NK-92 treated with Interleukin-12 subunit alpha and Interleukin-12 subunit beta, amount 100 ng/mL, for 24 hours (cell line): Measurements from ENCODE around the gene BMPR2.
"Not testable (repeated sequence)": the region's sequence is repeated elsewhere in the genome, so short reads cannot be mapped to it uniquely, and the experiment has no call there.

ENCODE experiments used
- DNase-seq: peaks from one replicate; lab custom pipeline; 2025; lab: John Stamatoyannopoulos, UW

The BMPR2 gene

DNA sequence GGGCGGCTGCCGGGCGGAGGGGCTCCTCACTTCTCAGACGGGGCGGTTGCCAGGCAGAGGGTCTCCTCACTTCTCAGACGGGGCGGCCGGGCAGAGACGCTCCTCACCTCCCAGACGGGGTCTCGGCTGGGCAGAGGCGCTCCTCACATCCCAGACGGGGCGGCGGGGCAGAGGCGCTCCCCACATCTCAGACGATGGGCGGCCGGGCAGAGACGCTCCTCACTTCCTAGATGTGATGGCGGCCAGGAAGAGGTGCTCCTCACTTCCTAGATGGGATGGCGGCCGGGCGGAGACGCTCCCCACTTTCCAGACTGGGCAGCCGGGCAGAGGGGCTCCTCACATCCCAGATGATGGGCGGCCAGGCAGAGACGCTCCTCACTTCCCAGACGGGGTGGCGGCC lies 159.2 kb downstream of the BMPR2 start:
- DNase-seq, result not testable (repeated sequence)

DNA sequence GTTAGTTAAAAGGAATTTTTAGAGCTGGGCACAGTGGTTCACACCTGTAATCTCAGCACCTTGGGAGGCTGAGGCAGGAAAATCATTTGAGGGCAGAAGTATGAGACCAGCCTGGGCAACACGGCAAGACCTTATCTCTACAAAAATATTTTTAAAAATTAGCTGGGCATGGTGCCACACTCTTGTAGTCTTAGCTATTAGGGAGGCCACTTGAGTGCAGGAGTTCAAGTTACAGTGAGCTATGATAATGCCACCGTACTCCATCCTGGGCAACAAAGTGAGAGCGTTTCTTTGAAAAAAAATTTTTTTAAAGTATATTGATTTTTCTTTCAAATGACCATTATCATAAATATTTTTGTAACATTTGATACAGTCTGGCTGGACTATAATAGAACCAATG lies 165.0 kb downstream of the BMPR2 start:
- no peak for DNase-seq

DNA sequence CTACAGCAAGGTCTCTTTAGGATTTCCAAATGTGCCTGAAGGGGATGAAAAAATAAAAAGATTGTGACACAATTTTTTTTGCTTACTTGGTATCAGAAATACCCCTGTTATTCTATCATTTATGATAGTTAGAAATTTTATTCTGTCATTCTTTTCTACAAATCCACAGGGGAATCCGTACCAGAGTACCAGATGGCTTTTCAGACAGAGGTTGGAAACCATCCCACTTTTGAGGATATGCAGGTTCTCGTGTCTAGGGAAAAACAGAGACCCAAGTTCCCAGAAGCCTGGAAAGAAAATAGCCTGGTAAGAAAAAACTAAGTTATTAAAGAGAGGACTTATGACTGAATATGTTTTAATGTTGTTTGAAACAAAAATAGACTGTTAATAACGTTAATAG lies 166.0 kb downstream of the BMPR2 start:
- DNase-seq, result no peak

- DNase-seq, result no peak
Observed at GRCh38 chr2:202545523-202545922, 169.4 kb downstream of the BMPR2 start.

GRCh38 chr2:202545931-202546330 lies 169.8 kb downstream of the BMPR2 start:
- DNase-seq, result no peak

DNA sequence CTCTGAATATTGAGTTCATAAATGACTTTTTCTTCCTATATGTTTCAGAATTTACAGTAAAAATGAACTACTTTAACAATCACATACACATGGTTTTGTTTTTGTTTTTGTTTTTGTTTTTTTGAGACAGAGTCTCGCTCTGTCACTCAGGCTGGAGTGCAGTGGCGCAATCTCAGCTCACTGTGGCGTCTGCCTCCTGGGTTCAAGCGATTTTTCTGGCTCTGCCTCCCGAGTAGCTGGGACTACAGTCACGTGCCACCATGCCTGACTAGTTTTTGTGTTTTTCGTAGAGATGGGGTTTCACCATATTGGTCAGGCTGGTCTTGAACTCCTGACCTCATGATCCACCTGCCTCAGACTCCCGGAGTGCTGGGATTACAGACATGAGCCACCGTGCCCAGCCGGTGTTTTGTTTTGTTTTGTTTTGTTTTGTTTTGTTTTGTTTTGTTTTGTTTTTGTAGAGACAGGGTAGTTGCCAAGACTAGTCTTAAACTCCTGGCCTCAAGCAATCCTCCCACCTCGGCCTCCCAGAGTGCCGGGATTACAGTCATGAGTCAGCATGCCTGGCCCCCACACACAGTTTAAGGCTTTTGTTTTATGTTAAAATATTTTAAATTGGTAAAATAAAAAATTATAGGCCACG lies 170.5 kb downstream of the BMPR2 start:
- DNase-seq, result not testable (repeated sequence)

- no peak for DNase-seq
Observed at GRCh38 chr2:202548240-202548639, 172.1 kb downstream of the BMPR2 start.

- DNase-seq, result not testable (repeated sequence)
Observed at GRCh38 chr2:202551000-202551399, 174.9 kb downstream of the BMPR2 start.

DNA sequence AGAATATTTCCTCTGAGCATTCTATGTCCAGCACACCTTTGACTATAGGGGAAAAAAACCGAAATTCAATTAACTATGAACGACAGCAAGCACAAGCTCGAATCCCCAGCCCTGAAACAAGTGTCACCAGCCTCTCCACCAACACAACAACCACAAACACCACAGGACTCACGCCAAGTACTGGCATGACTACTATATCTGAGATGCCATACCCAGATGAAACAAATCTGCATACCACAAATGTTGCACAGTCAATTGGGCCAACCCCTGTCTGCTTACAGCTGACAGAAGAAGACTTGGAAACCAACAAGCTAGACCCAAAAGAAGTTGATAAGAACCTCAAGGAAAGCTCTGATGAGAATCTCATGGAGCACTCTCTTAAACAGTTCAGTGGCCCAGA lies 179.2 kb downstream of the BMPR2 start:
- no peak for DNase-seq

DNA sequence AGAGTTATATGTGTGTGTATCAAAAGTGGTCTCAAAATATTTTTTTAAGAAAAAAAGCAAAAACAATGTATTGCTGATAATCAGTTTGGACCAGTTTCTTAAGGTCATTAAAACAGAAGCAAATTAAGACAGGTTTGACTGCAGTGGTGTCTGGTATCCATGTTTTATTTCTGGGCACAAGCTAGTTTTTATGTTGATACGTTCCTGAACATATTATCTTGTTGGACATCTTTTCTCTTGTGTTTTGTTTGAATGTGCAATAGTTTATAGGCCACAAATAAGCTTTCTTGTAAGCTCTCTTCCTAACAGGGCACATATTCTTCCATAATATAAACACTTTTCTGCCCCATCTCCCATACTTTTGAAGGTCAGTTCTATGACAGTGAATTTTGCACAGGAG lies 184.1 kb downstream of the BMPR2 start:
- DNase-seq, result no peak

- DNase-seq, result no peak
Observed at GRCh38 chr2:202564226-202564625, 188.1 kb downstream of the BMPR2 start.

DNA sequence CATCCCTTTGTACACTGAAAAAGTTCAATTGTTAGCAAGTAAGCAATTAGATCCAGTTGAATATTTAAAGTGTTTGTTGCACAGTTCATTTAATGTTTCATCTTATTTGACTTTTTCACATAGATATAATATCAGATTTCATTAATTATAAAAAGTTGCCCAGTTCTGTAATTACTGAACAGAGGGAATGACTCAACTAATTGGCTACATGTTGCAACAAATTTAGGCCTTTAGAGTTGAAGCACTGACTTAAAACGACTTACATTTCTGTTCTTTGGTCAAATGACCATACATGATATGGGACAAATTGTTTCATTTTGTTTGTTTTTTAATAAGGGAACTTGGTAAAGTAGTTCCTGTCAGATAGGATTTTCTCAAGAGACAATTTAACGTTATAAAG lies 190.2 kb downstream of the BMPR2 start:
- DNase-seq, result no peak

DNA sequence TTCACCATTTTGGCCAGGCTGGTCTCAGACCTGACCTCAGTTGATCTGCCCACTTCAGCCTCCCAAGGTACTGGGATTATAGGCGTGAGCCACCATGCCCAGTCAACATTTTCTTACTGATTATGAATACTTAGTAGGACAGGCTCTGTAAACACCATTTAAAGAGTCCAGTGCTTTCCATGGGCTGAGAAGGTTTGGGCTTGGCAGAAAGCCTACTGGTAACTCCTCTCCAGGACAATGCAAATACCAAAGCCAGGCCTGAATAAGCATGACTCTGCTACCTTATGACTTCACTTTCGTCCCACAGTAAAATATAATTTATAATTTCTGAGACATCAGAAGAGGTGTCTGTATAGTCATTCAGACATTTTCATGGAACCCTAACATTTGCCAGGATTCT lies 198.4 kb downstream of the BMPR2 start:
- DNase-seq, result no peak

DNA sequence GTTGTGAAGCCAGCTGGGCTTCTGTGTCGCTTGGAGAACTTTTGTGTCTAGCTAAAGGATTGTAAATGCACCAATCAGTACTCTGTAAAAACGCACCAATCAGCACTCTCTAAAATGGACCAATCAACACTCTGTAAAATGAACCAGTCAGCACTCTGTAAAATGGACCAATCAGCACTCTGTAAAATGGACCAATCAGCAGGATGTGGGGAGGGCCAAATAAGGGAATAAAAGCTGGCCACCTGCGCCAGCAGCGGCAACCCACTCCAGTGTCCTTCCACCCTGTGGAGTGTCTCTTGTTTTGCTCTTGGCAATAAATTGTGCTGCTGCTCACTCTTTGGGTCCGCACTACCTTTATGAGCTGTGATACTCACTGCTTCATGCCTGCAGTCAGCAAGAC lies 199.1 kb downstream of the BMPR2 start:
- not testable (repeated sequence) for DNase-seq

DNA sequence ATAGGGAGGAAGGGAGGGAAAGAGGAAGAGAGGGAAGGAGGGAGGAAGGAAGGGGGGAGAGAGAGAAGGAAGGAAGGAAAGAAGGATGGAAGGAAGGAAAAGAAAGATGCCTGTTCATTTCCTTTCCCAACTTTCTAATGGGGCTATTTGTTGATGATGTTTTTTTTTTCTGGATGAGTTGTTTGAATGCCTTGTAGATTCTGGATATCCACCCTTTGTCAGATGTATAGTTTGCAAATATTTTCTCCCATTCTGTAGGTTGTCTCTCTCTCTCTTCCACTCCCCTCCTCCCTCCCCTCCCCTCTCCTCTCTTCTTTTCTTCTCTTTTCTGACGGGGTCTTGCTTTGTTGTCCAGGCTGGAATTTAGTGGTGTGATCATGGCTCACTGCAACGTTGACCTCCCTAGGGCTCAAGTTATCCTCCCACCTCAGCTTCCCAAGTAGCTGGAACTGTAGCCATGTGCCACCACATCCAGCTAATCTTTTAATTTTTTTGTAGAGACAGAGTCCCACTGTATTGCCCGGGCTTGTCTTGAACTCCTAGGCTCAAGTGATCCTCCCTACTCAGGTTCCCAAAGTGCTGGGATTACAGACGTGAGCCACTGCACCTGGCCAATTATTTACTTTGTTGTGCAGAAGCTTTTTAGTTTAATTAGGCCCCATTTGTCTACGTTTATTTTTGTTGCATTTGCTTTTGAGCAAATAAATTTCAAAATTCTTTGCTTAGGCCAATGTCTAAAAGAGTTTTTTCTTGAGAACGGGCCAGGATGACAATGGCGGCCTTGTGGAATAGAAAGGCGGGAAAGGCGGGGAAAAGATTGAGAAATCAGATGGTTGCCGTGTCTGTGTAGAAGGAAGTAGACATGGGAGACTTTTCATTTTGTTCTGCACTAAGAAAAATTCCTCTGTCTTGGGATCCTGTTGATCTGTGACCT lies 201.4 kb downstream of the BMPR2 start:
- no peak for DNase-seq

DNA sequence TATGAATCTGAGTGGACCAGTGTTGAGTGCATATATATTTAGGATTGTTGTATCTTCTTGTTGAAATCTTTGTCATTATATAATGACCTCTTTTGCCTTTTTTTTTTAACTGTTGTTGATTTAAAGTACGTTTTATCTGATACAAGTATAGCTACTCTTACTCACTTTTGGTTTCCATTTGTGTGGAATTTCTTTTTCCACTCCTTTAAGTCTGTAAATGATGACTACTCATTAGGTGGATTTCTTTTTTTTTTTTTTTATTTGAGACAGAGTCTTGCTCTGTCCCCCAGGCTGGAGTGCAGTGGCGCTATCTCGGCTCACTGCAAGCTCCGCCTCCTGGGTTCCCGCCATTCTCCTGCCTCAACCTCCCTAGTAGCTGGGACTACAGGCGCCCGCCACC lies 206.7 kb downstream of the BMPR2 start:
- DNase-seq, result not testable (repeated sequence)

DNA sequence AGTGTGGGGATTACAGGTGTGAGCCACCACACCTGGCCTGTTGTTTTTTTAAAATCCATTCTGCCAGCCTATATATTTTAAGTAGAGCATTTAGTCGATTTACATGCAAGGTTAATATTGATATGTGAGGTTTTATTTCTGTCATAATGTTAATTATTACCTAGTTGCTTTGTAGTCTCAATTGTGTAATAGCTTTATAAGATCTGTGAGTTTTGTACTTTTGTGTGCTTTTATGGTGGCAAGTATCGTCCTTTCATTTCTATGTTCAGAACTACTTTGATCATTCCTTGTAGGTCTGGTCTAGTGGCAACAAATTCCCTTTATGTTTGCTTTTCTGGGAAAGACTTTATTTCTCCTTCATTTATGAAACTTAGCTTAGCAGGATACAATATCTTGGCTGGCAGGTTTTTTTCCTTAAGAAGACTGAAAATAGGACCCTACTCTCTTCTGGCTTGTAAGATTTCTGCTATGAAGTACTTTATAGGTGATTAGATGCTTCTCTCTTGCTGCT lies 207.6 kb downstream of the BMPR2 start:
- DNase-seq, result no peak

- peak; percentile 31 for DNase-seq
Observed at GRCh38 chr2:202588647-202589581, 212.8 kb downstream of the BMPR2 start.

DNA sequence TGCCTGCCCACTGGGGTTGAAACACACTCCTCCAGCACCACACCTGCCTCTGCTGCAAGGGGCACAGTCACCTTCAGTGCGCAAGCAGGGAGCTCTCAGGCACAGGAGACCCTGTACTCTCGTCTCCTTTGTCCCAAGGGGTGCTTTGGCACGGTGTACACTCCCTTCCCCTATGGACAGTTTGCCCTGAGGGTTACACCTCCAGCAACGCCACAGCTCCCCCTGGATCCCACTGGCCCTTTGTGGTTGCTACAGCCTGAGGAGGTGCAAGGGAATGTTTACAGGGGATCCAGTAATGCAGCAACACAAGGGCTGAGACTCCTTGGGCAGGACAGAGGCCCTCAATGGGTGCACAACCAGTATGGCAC lies 213.4 kb downstream of the BMPR2 start:
- no peak for DNase-seq

DNA sequence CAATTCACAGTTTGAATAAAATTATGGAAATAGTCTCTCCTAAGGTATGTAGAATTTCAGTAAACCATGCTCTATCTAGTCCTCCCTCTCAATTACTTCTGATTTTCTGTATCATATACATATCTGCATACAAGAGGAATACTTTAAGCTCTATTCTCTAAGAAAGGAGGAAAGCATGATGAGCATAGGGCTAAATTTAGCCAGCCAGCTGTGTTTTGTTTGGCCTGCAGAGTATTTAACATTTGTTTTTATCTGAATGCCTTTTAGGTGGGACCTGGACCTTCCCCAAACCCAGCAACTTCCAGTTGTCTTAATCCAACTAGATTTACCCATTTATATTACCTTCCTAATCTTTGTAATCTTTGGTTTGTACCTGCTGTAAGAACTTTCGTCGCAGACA lies 216.4 kb downstream of the BMPR2 start:
- no peak for DNase-seq

DNA sequence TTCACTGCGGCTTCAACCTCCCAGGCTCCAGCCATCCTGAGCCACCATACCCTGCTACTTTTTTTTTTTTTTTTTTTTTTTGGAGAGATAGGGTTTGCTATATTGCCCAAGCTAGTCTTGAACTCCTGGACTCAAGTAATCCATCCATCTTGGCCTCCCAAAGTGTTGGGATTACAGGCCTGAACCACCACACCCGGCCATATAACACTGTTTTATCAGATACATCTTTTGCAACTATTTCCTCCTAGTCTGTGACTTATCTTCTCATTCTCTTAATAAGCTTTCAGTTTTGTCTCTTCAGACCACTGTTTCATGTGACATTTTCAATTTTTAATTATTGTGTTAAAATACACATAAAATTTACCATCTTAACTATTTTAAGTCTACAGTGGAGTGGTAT lies 223.0 kb downstream of the BMPR2 start:
- DNase-seq, result no peak

DNA sequence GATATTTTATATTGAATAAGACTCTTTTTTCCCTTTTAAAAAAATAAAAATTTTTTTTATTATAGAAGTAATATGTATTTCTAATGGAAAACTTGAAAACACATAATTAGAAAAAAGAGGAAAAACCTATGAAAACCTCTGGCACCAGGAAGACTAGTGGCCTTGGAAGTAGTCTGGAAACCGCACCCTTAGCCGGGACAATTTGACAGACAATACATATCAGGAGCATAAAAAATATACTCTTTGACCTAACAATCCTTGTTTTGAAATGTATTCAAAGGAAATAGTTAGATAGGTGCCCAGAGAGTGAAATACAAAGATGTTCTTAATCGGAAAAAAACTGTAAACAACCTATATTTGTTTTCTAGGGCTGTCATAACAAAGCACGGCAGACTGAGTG lies 223.8 kb downstream of the BMPR2 start:
- no peak for DNase-seq
